Hypothalamus (tissue), 51 donors: ENCODE results near the gene SLX4IP.
"Not testable (repeated sequence)": the region's sequence is repeated elsewhere in the genome, so short reads cannot be mapped to it uniquely, and the experiment has no call there.

ENCODE experiments used
- DNase-seq, 51 donors: peaks; one replicate each; lab custom pipeline; 2025; lab: John Stamatoyannopoulos, UW

Gene SLX4IP

GRCh38 chr20:10591946-10592521 is 156.9 kb downstream of the SLX4IP start:
- no peak for DNase-seq

- no peak for DNase-seq
These were observed 159.3 kb downstream of the SLX4IP start for GRCh38 chr20:10594296-10594868.

GRCh38 chr20:10595266-10595665 is 160.2 kb downstream of the SLX4IP start:
- DNase-seq: no peak

- DNase-seq: no peak
These were observed 160.9 kb downstream of the SLX4IP start for GRCh38 chr20:10595985-10596384.

- DNase-seq: no peak
These were observed 161.6 kb downstream of the SLX4IP start for GRCh38 chr20:10596710-10597121.

- no peak for DNase-seq
These were observed 162.5 kb downstream of the SLX4IP start for GRCh38 chr20:10597637-10598036.

- no peak for DNase-seq
These were observed 167.2 kb downstream of the SLX4IP start for GRCh38 chr20:10602221-10602871.

- no peak for DNase-seq
These were observed 168.3 kb downstream of the SLX4IP start for GRCh38 chr20:10603378-10603777.

GRCh38 chr20:10603971-10604864 is 169.1 kb downstream of the SLX4IP start:
- DNase-seq: peak in 18 of 51 donors; percentile 2 to 36 (median 16)

- DNase-seq: no peak
These were observed 169.8 kb downstream of the SLX4IP start for GRCh38 chr20:10604865-10605440.

- DNase-seq: no peak
These were observed 170.6 kb downstream of the SLX4IP start for GRCh38 chr20:10605547-10606195.

GRCh38 chr20:10609276-10609675 is 174.2 kb downstream of the SLX4IP start:
- DNase-seq: no peak

GRCh38 chr20:10609770-10610169 is 174.7 kb downstream of the SLX4IP start:
- no peak for DNase-seq

- DNase-seq: no peak
These were observed 175.1 kb downstream of the SLX4IP start for GRCh38 chr20:10610251-10610650.

GRCh38 chr20:10611357-10611756 is 176.3 kb downstream of the SLX4IP start:
- peak in 7 of 51 donors; percentile 4 to 38 (median 9) for DNase-seq

- not testable (repeated sequence) for DNase-seq
These were observed 178.3 kb downstream of the SLX4IP start for GRCh38 chr20:10613426-10613825.

GRCh38 chr20:10613911-10614310 is 178.8 kb downstream of the SLX4IP start:
- no peak for DNase-seq

GRCh38 chr20:10616212-10616611 is 181.1 kb downstream of the SLX4IP start:
- DNase-seq: no peak

- not testable (repeated sequence) for DNase-seq
These were observed 182.5 kb downstream of the SLX4IP start for GRCh38 chr20:10617549-10618133.
